ENCODE measurements around the gene RAB8A. TPM values are rescaled to one million over a fixed set of nuclear protein-coding genes. Genes with fewer than 3 reads are reported as not detected.

RAB8A gene
- total and polyA plus RNA-seq, 4 donors = 43.0 to 64.9 (median 56.2) TPM

- Histone ChIP-seq H3K4me1 (ENCODE audit: control insufficient read depth, insufficient read depth, low read length) (peaks cover 22% of the 10 kb centered on the region), H3K36me3 (ENCODE audit: control insufficient read depth, insufficient read depth, low read length) (no peaks in the 10 kb centered on the region), H3K27ac (ENCODE audit: low read depth, low read length) (no peak overlapping the region), H3K27me3 (ENCODE audit: control insufficient read depth, insufficient read depth, low read length) (no peaks in the 10 kb centered on the region), H3K4me3 (ENCODE audit: low read depth, low read length) (no peak overlapping the region), H3K9me3 (ENCODE audit: control insufficient read depth, insufficient read depth, low read length) (no peaks in the 10 kb centered on the region)
- no peak for DNase-seq (ENCODE audit: low read depth in 4 of 6, low spot score in 6 of 6)
- 85% methylated on average over 14 of the region's 16 CpGs for WGBS (ENCODE audit: insufficient coverage)
Observed at GRCh38 chr19:16070366-16070990, 41.2 kb upstream of the RAB8A start.

DNA sequence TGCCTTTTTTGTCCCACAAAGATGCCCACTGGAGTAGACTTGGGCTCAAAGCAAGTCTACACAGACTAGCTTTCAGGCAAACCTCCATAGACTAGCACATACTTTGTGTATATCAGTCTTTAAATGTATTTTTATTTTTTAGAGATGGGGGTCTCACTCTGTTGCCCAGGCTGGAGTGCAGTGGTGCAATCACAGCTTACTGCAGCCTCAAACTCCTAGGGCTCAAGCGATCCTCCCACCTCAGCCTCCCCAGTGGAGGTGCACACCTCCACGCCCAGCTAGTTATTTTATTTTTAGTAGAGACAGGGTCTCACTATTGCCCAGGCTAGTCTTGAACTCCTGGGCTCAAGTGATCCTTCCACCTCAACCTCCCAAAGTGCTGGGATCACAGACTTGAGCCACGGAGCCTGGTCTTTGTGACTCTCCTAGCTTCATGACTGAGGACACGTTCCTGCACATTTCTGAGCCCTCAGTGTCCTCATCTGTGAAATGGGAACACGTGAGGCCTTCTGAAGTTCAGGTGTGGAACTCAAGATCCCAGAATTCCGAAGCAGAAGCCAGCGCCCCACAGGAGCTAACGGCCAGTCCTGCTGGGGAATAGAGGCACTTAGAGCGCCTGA, 40.5 kb upstream of the RAB8A start:
- 91% methylated on average over 9 of the region's 9 CpGs for WGBS (ENCODE audit: insufficient coverage)
- H3K4me3 ChIP-seq (ENCODE audit: low read depth, low read length) = no peak overlapping the region
- H3K4me1 ChIP-seq (ENCODE audit: control insufficient read depth, insufficient read depth, low read length) = peaks cover 27% of the 10 kb centered on the region
- H3K36me3 ChIP-seq (ENCODE audit: control insufficient read depth, insufficient read depth, low read length) = no peaks in the 10 kb centered on the region
- H3K27ac ChIP-seq (ENCODE audit: low read depth, low read length) = peak overlapping the region; percentile 42
- H3K9me3 ChIP-seq (ENCODE audit: control insufficient read depth, insufficient read depth, low read length) = no peaks in the 10 kb centered on the region
- no peak for DNase-seq (ENCODE audit: low read depth in 4 of 6, low spot score in 6 of 6)
- no peaks in the 10 kb centered on the region for H3K27me3 ChIP-seq (ENCODE audit: control insufficient read depth, insufficient read depth, low read length)

DNA sequence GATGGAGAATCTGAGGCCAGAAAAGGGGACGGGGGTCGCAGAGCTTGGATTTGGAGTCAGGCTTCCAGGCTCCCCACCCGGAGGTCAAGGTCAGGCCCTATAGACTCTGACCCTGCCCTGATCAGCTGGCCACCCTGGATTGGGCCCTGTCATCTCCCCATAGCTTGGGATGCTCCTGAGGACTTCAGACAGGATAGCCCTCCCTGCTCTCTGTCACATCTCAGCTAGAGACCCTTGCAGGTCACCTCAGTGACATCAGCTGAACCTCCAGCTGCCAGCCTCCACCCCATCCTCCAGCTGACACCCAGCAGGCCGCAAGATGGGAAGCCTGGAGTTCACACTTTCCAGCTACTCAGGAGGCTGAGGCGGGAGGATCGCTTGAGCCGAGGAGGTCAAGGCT, 38.2 kb upstream of the RAB8A start:
- Histone ChIP-seq H3K36me3 (ENCODE audit: control insufficient read depth, insufficient read depth, low read length) (no peaks in the 10 kb centered on the region), H3K27ac (ENCODE audit: low read depth, low read length) (peak overlapping the region; percentile 33), H3K27me3 (ENCODE audit: control insufficient read depth, insufficient read depth, low read length) (no peaks in the 10 kb centered on the region), H3K9me3 (ENCODE audit: control insufficient read depth, insufficient read depth, low read length) (no peaks in the 10 kb centered on the region), H3K4me3 (ENCODE audit: low read depth, low read length) (no peak overlapping the region), H3K4me1 (ENCODE audit: control insufficient read depth, insufficient read depth, low read length) (peaks cover 33% of the 10 kb centered on the region)
- no peak for DNase-seq (ENCODE audit: low read depth in 4 of 6, low spot score in 6 of 6)
- WGBS (ENCODE audit: insufficient coverage) = 84% methylated on average over 4 of the region's 7 CpGs

GRCh38 chr19:16073988-16074387, 37.7 kb upstream of the RAB8A start:
- 60% methylated on average over 1 of the region's 3 CpGs for WGBS (ENCODE audit: insufficient coverage)
- Histone ChIP-seq H3K4me3 (ENCODE audit: low read depth, low read length) (no peak overlapping the region), H3K27me3 (ENCODE audit: control insufficient read depth, insufficient read depth, low read length) (no peaks in the 10 kb centered on the region), H3K4me1 (ENCODE audit: control insufficient read depth, insufficient read depth, low read length) (peaks cover 37% of the 10 kb centered on the region), H3K27ac (ENCODE audit: low read depth, low read length) (peak overlapping the region; percentile 42), H3K9me3 (ENCODE audit: control insufficient read depth, insufficient read depth, low read length) (no peaks in the 10 kb centered on the region), H3K36me3 (ENCODE audit: control insufficient read depth, insufficient read depth, low read length) (no peaks in the 10 kb centered on the region)
- DNase-seq (ENCODE audit: low read depth in 4 of 6, low spot score in 6 of 6) = peak in 1 of 6 donors; percentile 51

- no peak overlapping the region for H3K4me3 ChIP-seq (ENCODE audit: low read depth, low read length)
- H3K9me3 ChIP-seq (ENCODE audit: control insufficient read depth, insufficient read depth, low read length) = no peaks in the 10 kb centered on the region
- DNase-seq (ENCODE audit: low read depth in 4 of 6, low spot score in 6 of 6) = no peak
- no peaks in the 10 kb centered on the region for H3K36me3 ChIP-seq (ENCODE audit: control insufficient read depth, insufficient read depth, low read length)
- H3K27ac ChIP-seq (ENCODE audit: low read depth, low read length) = peak overlapping the region; percentile 97
- WGBS (ENCODE audit: insufficient coverage) = 95% methylated on average over 10 of the region's 10 CpGs
- peaks cover 41% of the 10 kb centered on the region for H3K4me1 ChIP-seq (ENCODE audit: control insufficient read depth, insufficient read depth, low read length)
- no peaks in the 10 kb centered on the region for H3K27me3 ChIP-seq (ENCODE audit: control insufficient read depth, insufficient read depth, low read length)
Observed at GRCh38 chr19:16074488-16075365, 37.0 kb upstream of the RAB8A start.

GRCh38 chr19:16075430-16076153, 36.1 kb upstream of the RAB8A start:
- Histone ChIP-seq H3K27me3 (ENCODE audit: control insufficient read depth, insufficient read depth, low read length) (no peaks in the 10 kb centered on the region), H3K9me3 (ENCODE audit: control insufficient read depth, insufficient read depth, low read length) (no peaks in the 10 kb centered on the region), H3K27ac (ENCODE audit: low read depth, low read length) (peak overlapping the region; percentile 97), H3K4me1 (ENCODE audit: control insufficient read depth, insufficient read depth, low read length) (peaks cover 45% of the 10 kb centered on the region), H3K36me3 (ENCODE audit: control insufficient read depth, insufficient read depth, low read length) (no peaks in the 10 kb centered on the region), H3K4me3 (ENCODE audit: low read depth, low read length) (peak overlapping the region; percentile 52)
- peak in 1 of 6 donors; percentile 22 for DNase-seq (ENCODE audit: low read depth in 4 of 6, low spot score in 6 of 6)
- WGBS (ENCODE audit: insufficient coverage) = 33% methylated on average over 19 of the region's 21 CpGs

GRCh38 chr19:16076154-16076957, 35.3 kb upstream of the RAB8A start, which contains the start of gene TPM4:
Gene TPM4, plus strand, starts transcription at chr19:16076495. Its CDS starts 71 bp downstream, at chr19:16076566.
- WGBS (ENCODE audit: insufficient coverage) = under 1% methylated on average over 97 of the region's 101 CpGs
- Histone ChIP-seq H3K36me3 (ENCODE audit: control insufficient read depth, insufficient read depth, low read length) (no peaks in the 10 kb centered on the region), H3K4me1 (ENCODE audit: control insufficient read depth, insufficient read depth, low read length) (peaks cover 45% of the 10 kb centered on the region), H3K27me3 (ENCODE audit: control insufficient read depth, insufficient read depth, low read length) (no peaks in the 10 kb centered on the region), H3K4me3 (ENCODE audit: low read depth, low read length) (peak within 1 kb of the TSS; percentile 70), H3K9me3 (ENCODE audit: control insufficient read depth, insufficient read depth, low read length) (no peaks in the 10 kb centered on the region), H3K27ac (ENCODE audit: low read depth, low read length) (peak within 1 kb of the TSS; percentile 97)
- DNase-seq (ENCODE audit: low read depth in 4 of 6, low spot score in 6 of 6) = peak in 5 of 6 donors; percentile 68 to 93 (median 72)

- no peaks in the 10 kb centered on the region for H3K9me3 ChIP-seq (ENCODE audit: control insufficient read depth, insufficient read depth, low read length)
- peaks cover 6% of the 10 kb centered on the region for H3K36me3 ChIP-seq (ENCODE audit: control insufficient read depth, insufficient read depth, low read length)
- under 1% methylated on average over 48 of the region's 56 CpGs for WGBS (ENCODE audit: insufficient coverage)
- H3K4me1 ChIP-seq (ENCODE audit: control insufficient read depth, insufficient read depth, low read length) = peaks cover 40% of the 10 kb centered on the region
- no peaks in the 10 kb centered on the region for H3K27me3 ChIP-seq (ENCODE audit: control insufficient read depth, insufficient read depth, low read length)
- H3K27ac ChIP-seq (ENCODE audit: low read depth, low read length) = peak overlapping the region; percentile 97
- DNase-seq (ENCODE audit: low read depth in 4 of 6, low spot score in 6 of 6) = peak in 4 of 6 donors; percentile 19 to 83 (median 50)
- H3K4me3 ChIP-seq (ENCODE audit: low read depth, low read length) = peak overlapping the region; percentile 70
Observed at GRCh38 chr19:16076958-16077611, 34.6 kb upstream of the RAB8A start.
